Kidney epithelial cell (primary cell): Measurements from ENCODE around the gene ATP13A2. TPM values are rescaled to one million over a fixed set of nuclear protein-coding genes. Genes with fewer than 3 reads are reported as not detected.

Source experiments
- DNase-seq: peaks from one replicate; pipeline ENCODE4 v3.0.0-alpha.2; 2010; ENCODE audit warnings: low read depth
- H3K27me3 ChIP-seq: 2 replicates; pipeline ENCODE4 v1.6.0; 2011; ENCODE audit warnings: low read length; ENCODE audit not compliant: control insufficient read depth, insufficient read depth
- H3K36me3 ChIP-seq: 2 replicates; pipeline ENCODE4 v1.5.1; 2011; ENCODE audit warnings: low read length; ENCODE audit not compliant: control insufficient read depth, insufficient read depth
- H3K4me3 ChIP-seq: 2 replicates; pipeline ENCODE4 v1.5.1; 2011; ENCODE audit warnings: low read depth, mild to moderate bottlenecking, control low read depth, low read length
- total RNA-seq: library from RNA; depleted of rRNA; stranded (reverse); fragments of >200 nt; gene quantifications from 2 replicates; pipeline ENCODE4 v1.2.3, GENCODE V29; 2015
- TF ChIP-seq, protein P1 (sequence below): IDR thresholded peaks from 2 replicates; pipeline ENCODE4 v1.5.1; 2011; ENCODE audit warnings: mild to moderate bottlenecking, moderate library complexity, low read length, control low read depth, inconsistent platforms; ENCODE audit not compliant: insufficient read depth, poor library complexity, severe bottlenecking

ATP13A2 gene
- total RNA-seq, 1 donor from 2014 or later: 74.1 TPM

DNA sequence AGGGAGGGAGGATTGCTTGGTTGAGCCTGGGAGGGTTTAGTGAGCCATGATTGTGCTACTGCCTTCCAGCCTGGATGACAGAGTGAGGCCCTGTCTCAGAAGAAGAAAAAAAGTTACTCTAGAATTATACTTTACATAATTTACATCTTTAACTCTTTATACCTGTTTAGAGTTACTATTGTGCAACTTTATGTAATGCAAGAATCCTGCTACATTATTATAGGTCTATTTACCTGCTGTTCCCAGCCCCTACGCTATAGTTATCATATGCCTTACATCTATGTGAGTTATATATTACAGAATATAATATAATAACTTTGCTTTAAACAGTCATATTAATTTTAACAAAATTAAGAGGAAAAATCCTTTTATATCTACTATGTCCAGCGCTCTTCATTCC lies 27.8 kb upstream of the ATP13A2 start:
- TF ChIP-seq, protein P1, sequence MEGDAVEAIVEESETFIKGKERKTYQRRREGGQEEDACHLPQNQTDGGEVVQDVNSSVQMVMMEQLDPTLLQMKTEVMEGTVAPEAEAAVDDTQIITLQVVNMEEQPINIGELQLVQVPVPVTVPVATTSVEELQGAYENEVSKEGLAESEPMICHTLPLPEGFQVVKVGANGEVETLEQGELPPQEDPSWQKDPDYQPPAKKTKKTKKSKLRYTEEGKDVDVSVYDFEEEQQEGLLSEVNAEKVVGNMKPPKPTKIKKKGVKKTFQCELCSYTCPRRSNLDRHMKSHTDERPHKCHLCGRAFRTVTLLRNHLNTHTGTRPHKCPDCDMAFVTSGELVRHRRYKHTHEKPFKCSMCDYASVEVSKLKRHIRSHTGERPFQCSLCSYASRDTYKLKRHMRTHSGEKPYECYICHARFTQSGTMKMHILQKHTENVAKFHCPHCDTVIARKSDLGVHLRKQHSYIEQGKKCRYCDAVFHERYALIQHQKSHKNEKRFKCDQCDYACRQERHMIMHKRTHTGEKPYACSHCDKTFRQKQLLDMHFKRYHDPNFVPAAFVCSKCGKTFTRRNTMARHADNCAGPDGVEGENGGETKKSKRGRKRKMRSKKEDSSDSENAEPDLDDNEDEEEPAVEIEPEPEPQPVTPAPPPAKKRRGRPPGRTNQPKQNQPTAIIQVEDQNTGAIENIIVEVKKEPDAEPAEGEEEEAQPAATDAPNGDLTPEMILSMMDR: no peak
- no peaks in the 10 kb centered on the region for H3K27me3 ChIP-seq
- DNase-seq: no peak
- H3K36me3 ChIP-seq: peaks cover 3% of the 10 kb centered on the region
- H3K4me3 ChIP-seq: no peak overlapping the region

DNA sequence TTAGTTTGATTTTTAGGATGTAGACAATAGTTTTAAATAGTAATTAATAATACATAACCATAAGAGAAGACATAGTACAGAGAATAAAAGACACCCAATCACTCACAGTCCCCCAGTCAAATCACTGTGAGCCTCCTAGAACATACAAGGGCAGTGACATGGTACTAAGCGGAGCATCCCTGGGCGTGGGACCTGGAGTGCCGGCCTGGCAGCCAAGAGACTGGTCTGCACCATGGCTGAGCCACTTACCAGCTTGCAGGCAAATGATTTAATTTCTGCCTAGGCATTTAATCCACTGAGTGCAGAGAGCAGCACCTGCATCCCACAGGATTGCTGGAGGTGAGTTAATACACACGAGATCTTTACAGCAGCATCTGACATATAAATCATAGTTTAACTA lies 21.8 kb upstream of the ATP13A2 start:
- TF ChIP-seq, protein P1: no peak
- H3K27me3 ChIP-seq: no peaks in the 10 kb centered on the region
- no peaks in the 10 kb centered on the region for H3K36me3 ChIP-seq
- H3K4me3 ChIP-seq: no peak overlapping the region
- no peak for DNase-seq

DNA sequence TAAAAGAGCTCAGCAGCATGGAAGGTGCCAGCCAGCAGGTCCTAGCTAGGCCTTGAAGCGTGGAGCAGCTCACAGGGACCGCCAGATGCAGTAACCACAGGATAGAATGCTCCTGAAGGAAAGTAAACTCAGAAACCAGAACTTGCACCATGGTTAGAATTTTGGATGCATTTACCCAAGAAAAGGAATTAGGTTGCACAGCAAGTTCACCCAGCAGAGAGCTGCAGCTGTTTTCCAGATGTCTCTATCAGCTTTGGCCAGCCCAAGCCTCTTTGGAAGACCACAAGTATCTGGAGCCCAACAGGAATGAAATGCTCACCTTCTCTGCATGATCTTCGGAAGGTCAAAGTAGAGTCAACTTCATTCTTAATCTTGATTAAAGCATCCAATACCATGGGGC lies 21.0 kb upstream of the ATP13A2 start:
- DNase-seq: no peak
- no peaks in the 10 kb centered on the region for H3K36me3 ChIP-seq
- TF ChIP-seq, protein P1: no peak
- H3K4me3 ChIP-seq: no peak overlapping the region
- no peaks in the 10 kb centered on the region for H3K27me3 ChIP-seq

DNA sequence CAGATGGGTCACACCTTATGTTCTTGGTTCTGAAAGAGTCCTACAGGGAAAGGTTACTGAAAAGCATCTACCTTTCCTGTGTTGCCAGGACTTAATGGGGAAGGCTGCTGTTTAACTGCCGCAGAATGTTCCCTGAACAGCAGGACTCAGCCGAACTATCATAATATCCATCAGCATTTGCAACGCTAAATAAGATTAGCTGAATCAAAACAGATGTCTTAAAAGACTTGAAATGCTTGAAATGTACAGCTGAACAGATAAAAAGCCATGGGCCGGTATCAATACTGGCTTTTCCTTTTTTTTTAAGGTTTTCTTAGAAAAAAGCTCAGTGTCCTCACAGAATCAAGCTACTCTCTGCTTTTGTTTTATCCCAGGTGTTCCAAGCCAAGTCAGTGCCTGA lies 19.7 kb upstream of the ATP13A2 start:
- Histone ChIP-seq H3K4me3 (no peak overlapping the region), H3K27me3 (no peaks in the 10 kb centered on the region), H3K36me3 (no peaks in the 10 kb centered on the region)
- TF ChIP-seq, protein P1: no peak
- DNase-seq: no peak

DNA sequence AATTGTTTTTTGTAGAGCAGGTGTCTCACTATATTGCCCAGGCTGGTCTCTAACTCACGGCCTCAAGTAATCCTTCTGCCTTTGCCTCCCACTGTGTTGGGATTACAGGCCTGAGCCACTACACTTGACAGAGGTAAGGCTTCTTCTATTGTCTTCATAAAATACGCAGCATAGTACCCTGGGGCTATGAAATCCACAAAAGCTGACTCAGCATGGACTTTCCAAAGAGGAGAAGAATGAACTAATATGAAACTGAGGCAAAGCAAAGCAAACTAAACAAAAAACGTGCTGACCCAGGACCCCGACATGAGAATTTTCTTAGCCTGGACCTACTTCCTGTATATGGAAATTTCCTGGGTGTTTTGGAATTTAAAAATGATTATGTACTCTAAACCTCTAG lies 18.5 kb upstream of the ATP13A2 start:
- no peak for DNase-seq
- TF ChIP-seq, protein P1: no peak
- Histone ChIP-seq H3K27me3 (no peaks in the 10 kb centered on the region), H3K36me3 (peaks cover 1% of the 10 kb centered on the region), H3K4me3 (no peak overlapping the region)

DNA sequence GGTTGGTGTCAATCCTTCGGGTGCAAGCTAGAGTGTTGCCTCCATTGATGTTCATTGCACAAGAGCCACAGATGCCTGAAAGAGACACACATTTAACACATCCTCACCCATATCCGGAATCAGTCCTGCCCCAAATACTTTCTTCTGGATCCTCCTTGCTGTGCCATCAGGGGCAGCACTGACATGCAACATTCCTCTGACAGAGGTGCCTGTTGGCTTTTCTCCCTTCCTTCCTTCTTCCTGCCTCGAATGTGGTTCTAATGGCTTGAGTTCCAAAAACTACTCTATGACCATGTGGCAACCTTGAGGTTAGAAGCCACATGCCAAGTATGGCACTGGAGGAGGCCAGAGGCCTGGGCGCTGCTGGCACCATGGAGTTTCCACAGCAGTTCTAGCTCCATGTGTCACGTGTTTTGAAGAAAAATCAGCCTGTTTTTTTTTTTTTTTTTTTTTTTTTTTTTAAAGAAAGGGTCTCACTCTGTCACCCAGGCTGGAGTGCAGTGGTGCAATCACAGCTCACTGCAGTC lies 17.0 kb upstream of the ATP13A2 start:
- Histone ChIP-seq H3K36me3 (peaks cover 1% of the 10 kb centered on the region), H3K4me3 (no peak overlapping the region), H3K27me3 (no peaks in the 10 kb centered on the region)
- DNase-seq: no peak
- TF ChIP-seq, protein P1: no peak
